Endothelial cell of umbilical vein (primary cell): ENCODE measurements around the gene ACTG1. TPM values are rescaled to one million over a fixed set of nuclear protein-coding genes. Genes with fewer than 3 reads are reported as not detected.

Source experiments
- BruUV-seq: library from RNA; stranded (reverse); fragments of 400-500 nt; replicated peaks from 2 replicates; lab custom pipeline; 2021; lab: Mats Ljungman, UMichigan
- CTCF ChIA-PET: fragments of 300-600, 350-600 bp; sonication (Branson Sonifier 250); formaldehyde crosslinking; loops from one replicate; lab custom pipeline; 2021; ENCODE audit warnings: antibody characterized with exemption, inconsistent platforms; lab: Charles Lee
- POLR2A ChIA-PET: fragments of 300-600, 350-600 bp; sonication (Branson Sonifier 250); formaldehyde crosslinking; loops from one replicate; lab custom pipeline; 2021; ENCODE audit warnings: antibody characterized with exemption, inconsistent platforms; lab: Charles Lee
- DNase-seq: peaks from one replicate; pipeline ENCODE4 v3.0.0-alpha.2; 2011; ENCODE audit warnings: low read depth, low spot score
- FAIRE-seq: peaks from 2 replicates; lab custom pipeline; 2011; peaks lifted over from hg19 to GRCh38; lab: Jason Lieb, UNC
- H2AFZ ChIP-seq: 2 replicates; pipeline ENCODE4 v1.6.0; 2012; ENCODE audit warnings: low read depth, low read length, control low read depth, inconsistent platforms
- H3K27ac ChIP-seq: 2 replicates; pipeline ENCODE4 v1.5.1; 2011; ENCODE audit warnings: low read depth, mild to moderate bottlenecking, control low read depth, low read length, moderate library complexity; ENCODE audit not compliant: insufficient read depth
- H3K27me3 ChIP-seq, 2 experiments: 2 replicates each; pipeline versions ENCODE4 v1.6.0 to v1.6.1; 2011; ENCODE audit warnings: low read length in 2 of 2, mixed read lengths in 1 of 2; ENCODE audit not compliant: control insufficient read depth in 2 of 2, insufficient read depth in 2 of 2
- H3K36me3 ChIP-seq, 2 experiments: 2 replicates in 1 of 2; 3 replicates in 1 of 2; pipeline ENCODE4 v1.5.1; 2011; ENCODE audit warnings: low read length in 2 of 2, mild to moderate bottlenecking in 1 of 2, moderate library complexity in 1 of 2; ENCODE audit not compliant: control insufficient read depth in 2 of 2, insufficient read depth in 2 of 2; ENCODE audit errors: extremely low read depth in 1 of 2
- H3K4me1 ChIP-seq: 3 replicates; pipeline ENCODE4 v1.5.1; 2011; ENCODE audit warnings: mild to moderate bottlenecking, low read length; ENCODE audit not compliant: control insufficient read depth, insufficient read depth; ENCODE audit errors: extremely low read depth
- H3K4me2 ChIP-seq: 2 replicates; pipeline ENCODE4 v1.6.1; 2011; ENCODE audit warnings: low read length, control low read depth, mixed read lengths; ENCODE audit not compliant: insufficient read depth
- H3K4me3 ChIP-seq, 3 experiments: fragments of 200-600 bp in 1 of 3; sonication (generic), shearing (Covaris generic) in 1 of 3; replicated peaks in 1 of 3; 2 replicates each; pipeline ENCODE4 v1.5.1; 2011 to 2016; ENCODE audit warnings: control low read depth in 3 of 3, low read length in 3 of 3, mild to moderate bottlenecking in 2 of 3, inconsistent platforms in 1 of 3, low read depth in 1 of 3, moderate library complexity in 1 of 3; ENCODE audit not compliant: insufficient read depth in 1 of 3
- H3K79me2 ChIP-seq: 2 replicates; pipeline ENCODE4 v1.6.0; 2012; ENCODE audit warnings: low read length, inconsistent platforms; ENCODE audit not compliant: control insufficient read depth, insufficient read depth
- H3K9ac ChIP-seq: replicated peaks from 2 replicates; pipeline ENCODE3; 2011; ENCODE audit warnings: low read length, control low read depth; ENCODE audit not compliant: insufficient read depth; ENCODE audit errors: extremely low read depth
- H3K9me1 ChIP-seq: replicated peaks from 3 replicates; pipeline ENCODE4 v1.6.0; 2011; ENCODE audit warnings: mild to moderate bottlenecking, low read length; ENCODE audit not compliant: control insufficient read depth, insufficient read depth; ENCODE audit errors: extremely low read depth
- H3K9me3 ChIP-seq: replicated peaks from 2 replicates; pipeline ENCODE4 v1.5.1; 2012; ENCODE audit warnings: low read length, inconsistent platforms; ENCODE audit not compliant: control insufficient read depth, insufficient read depth
- H4K20me1 ChIP-seq: replicated peaks from 2 replicates; pipeline ENCODE3; 2011; ENCODE audit warnings: mild to moderate bottlenecking, low read length; ENCODE audit not compliant: control insufficient read depth, insufficient read depth; ENCODE audit errors: extremely low read depth
- EZH2 ChIP-seq: IDR thresholded peaks from 2 replicates; pipeline ENCODE4 v1.6.1; 2012; ENCODE audit warnings: borderline replicate concordance, low read depth, mild to moderate bottlenecking, moderate library complexity, low read length, inconsistent platforms; ENCODE audit not compliant: severe bottlenecking
- FOS ChIP-seq: IDR thresholded peaks from 2 replicates; pipeline ENCODE4 v1.6.1; 2011; ENCODE audit warnings: mild to moderate bottlenecking, low read length, moderate library complexity, borderline replicate concordance; ENCODE audit not compliant: insufficient read depth
- GATA2 ChIP-seq: IDR thresholded peaks from 2 replicates; pipeline ENCODE4 v1.7.0; 2011; ENCODE audit warnings: low read depth, mild to moderate bottlenecking, moderate library complexity, mixed read lengths, low read length; ENCODE audit not compliant: insufficient read length, insufficient read depth
- JUN ChIP-seq: IDR thresholded peaks from 2 replicates; pipeline ENCODE4 v1.6.1; 2011; ENCODE audit warnings: borderline replicate concordance, low read depth; ENCODE audit not compliant: insufficient read length, insufficient read depth
- MYC ChIP-seq: IDR thresholded peaks from one replicate; pipeline ENCODE4 v1.6.1; 2011; ENCODE audit warnings: mild to moderate bottlenecking, low read depth, low read length
- POLR2A ChIP-seq: IDR thresholded peaks from 2 replicates; pipeline ENCODE4 v1.6.1; 2012; ENCODE audit warnings: low read depth, mild to moderate bottlenecking, control low read depth, low read length
- POLR2AphosphoS5 ChIP-seq: IDR thresholded peaks from 2 replicates; pipeline ENCODE4 v1.6.1; 2012; ENCODE audit warnings: low read depth, mild to moderate bottlenecking, control low read depth, low read length, moderate library complexity; ENCODE audit not compliant: insufficient read depth
- dilution Hi-C: fragments of 300-500 bp; cut with MboI; formaldehyde crosslinking; loops from one replicate; pipeline ENCODE4 v1.15.0; 2019; ENCODE audit warnings: low sequenced_read_pairs; ENCODE audit not compliant: extremely low pct_ligation_motif_present
- intact Hi-C: fragments of 100-400 bp; cut with micrococcal nuclease; formaldehyde crosslinking; loops from one replicate; pipeline ENCODE4 v1.10.0; 2022
- polyA plus RNA-seq, 4 experiments: library from polyadenylated mRNA; depleted of rRNA in 3 of 4; stranded (reverse) in 3 of 4; unstranded in 1 of 4; fragments of >200 nt; gene quantifications; 2 replicates each; pipeline versions ENCODE4 v1.2.1 to v1.2.3, GENCODE V29; 2011 to 2012; ENCODE audit warnings: missing spikeins in 1 of 4
- total RNA-seq: library from RNA; stranded (reverse); gene quantifications from 2 replicates; pipeline ENCODE4 v1.2.3, GENCODE V29; 2021
- TF ChIP-seq, protein P1 (sequence below), 2 donors: IDR thresholded peaks; 1 replicate in 1 of 2; 2 replicates in 1 of 2; pipeline ENCODE4 v1.5.1; 2011; ENCODE audit warnings: low read length in 2 of 2, mild to moderate bottlenecking in 2 of 2, moderate library complexity in 2 of 2, control low read depth in 1 of 2, inconsistent platforms in 1 of 2, low read depth in 1 of 2; ENCODE audit not compliant: insufficient read depth in 1 of 2; ENCODE audit errors: extremely low read depth in 1 of 2
- TF ChIP-seq, protein P2 (sequence below): IDR thresholded peaks from 2 replicates; pipeline ENCODE4 v1.6.1; 2011; ENCODE audit not compliant: insufficient read depth, insufficient read length

The ACTG1 gene
- total and polyA plus RNA-seq, 2 donors (not counting 3 experiments of a cell fraction or from before 2014, with no cell fraction given) = 6,127 to 10,663 TPM

DNA sequence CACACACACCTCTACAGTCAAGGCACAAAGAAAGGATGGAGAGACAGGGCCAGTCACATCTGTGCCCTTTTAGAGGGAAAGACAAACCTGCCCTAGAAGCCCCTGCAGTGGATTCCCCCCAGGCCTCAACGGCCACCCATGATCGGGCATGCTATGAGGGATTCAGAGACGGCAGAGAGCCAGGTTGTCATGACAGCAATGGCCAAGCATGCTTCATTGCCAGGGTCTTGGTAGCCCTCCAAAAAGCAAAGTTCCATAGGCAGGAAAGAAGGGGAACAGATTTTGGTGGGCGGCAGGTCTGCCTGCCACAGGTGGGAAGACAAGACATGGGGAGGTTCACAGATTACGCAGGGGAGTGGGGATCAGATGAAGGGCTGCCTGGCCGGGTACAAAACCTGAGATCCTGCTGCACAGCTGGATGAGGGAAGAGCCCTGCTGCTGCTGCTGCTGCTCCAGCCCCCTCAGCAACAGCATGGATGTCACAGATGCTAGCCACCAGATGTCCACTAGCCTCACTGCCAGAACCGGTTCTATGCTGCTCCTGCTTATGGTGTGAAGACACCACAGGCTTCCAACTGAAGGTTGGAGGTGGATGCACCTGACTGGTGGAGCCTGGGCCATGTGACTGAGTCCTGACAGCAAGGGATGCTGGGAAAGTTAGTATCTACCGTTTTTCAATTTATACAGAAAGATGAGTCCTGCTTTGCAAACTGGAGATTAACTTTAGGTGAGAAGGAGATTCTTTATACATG lies 17.8 kb downstream of the ACTG1 start:
- Histone ChIP-seq H2AFZ (no peak overlapping the region), H3K36me3 (no peaks in the 10 kb centered on the region), H3K27me3 (peaks cover 8 to 12% of the 10 kb centered on the region in 2 experiments), H3K4me2 (no peak overlapping the region), H3K79me2 (no peaks in the 10 kb centered on the region), H3K9ac (no peak overlapping the region), H3K27ac (no peak overlapping the region), H4K20me1 (no peaks in the 10 kb centered on the region), H3K9me3 (no peaks in the 10 kb centered on the region), H3K4me3 (no peak overlapping the region), H3K4me1 (no peaks in the 10 kb centered on the region), H3K9me1 (no peaks in the 10 kb centered on the region)
- FAIRE-seq (no peak), DNase-seq (no peak)
- dilution Hi-C loops (no loop called here), intact Hi-C loops (no loop called here)
- BruUV-seq = no TSS peak
- TF ChIP-seq POLR2AphosphoS5 (no peak), JUN (no peak), MYC (no peak), POLR2A (no peak), EZH2 (no peak), FOS (no peak), GATA2 (no peak)
- TF ChIP-seq, protein P1, sequence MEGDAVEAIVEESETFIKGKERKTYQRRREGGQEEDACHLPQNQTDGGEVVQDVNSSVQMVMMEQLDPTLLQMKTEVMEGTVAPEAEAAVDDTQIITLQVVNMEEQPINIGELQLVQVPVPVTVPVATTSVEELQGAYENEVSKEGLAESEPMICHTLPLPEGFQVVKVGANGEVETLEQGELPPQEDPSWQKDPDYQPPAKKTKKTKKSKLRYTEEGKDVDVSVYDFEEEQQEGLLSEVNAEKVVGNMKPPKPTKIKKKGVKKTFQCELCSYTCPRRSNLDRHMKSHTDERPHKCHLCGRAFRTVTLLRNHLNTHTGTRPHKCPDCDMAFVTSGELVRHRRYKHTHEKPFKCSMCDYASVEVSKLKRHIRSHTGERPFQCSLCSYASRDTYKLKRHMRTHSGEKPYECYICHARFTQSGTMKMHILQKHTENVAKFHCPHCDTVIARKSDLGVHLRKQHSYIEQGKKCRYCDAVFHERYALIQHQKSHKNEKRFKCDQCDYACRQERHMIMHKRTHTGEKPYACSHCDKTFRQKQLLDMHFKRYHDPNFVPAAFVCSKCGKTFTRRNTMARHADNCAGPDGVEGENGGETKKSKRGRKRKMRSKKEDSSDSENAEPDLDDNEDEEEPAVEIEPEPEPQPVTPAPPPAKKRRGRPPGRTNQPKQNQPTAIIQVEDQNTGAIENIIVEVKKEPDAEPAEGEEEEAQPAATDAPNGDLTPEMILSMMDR (IDR thresholded peaks at IDR 0.05; ENCODE audit: extremely low read depth in 1 of 2, insufficient read depth in 1 of 2, low read depth in 1 of 2, low read length in 2 of 2) = no peak
- TF ChIP-seq, protein P2, sequence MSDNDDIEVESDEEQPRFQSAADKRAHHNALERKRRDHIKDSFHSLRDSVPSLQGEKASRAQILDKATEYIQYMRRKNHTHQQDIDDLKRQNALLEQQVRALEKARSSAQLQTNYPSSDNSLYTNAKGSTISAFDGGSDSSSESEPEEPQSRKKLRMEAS = no peak
- CTCF ChIA-PET = no interaction called here
- POLR2A ChIA-PET = interaction anchor here (1.1 kb wide), 1 partner anchor 14 kb away, joined by 3 read pairs; no protein-coding TSS in a partner anchor
